AG10803 (cell line): ENCODE measurements around the gene FSTL4.

Source experiments
- DNase-seq: peaks from one replicate; pipeline ENCODE4 v3.0.0; 2010; ENCODE audit warnings: low read depth
- H3K4me3 ChIP-seq: 2 replicates; pipeline ENCODE4 v1.5.1; 2011; ENCODE audit warnings: mild to moderate bottlenecking, low read length, control low read depth
- CTCF ChIP-seq: conservative IDR thresholded peaks from 2 replicates; pipeline ENCODE4 v1.5.1; 2011; ENCODE audit warnings: mild to moderate bottlenecking, low read length, control low read depth, inconsistent platforms

FSTL4 gene

GRCh38 chr5:133440467-133441115, 171.8 kb downstream of the FSTL4 start:
- no peak for DNase-seq
- H3K4me3 ChIP-seq = no peak overlapping the region
- TF ChIP-seq CTCF = no peak

GRCh38 chr5:133439859-133440258, 172.5 kb downstream of the FSTL4 start:
- TF ChIP-seq CTCF = no peak
- no peak for DNase-seq
- H3K4me3 ChIP-seq = no peak overlapping the region

- no peak for DNase-seq
- TF ChIP-seq CTCF = no peak
- no peak overlapping the region for H3K4me3 ChIP-seq
These were observed 173.9 kb downstream of the FSTL4 start for GRCh38 chr5:133438487-133438886.

GRCh38 chr5:133434336-133434735, 178.0 kb downstream of the FSTL4 start:
- no peak overlapping the region for H3K4me3 ChIP-seq
- no peak for TF ChIP-seq CTCF
- DNase-seq = no peak

GRCh38 chr5:133433641-133434040, 178.7 kb downstream of the FSTL4 start:
- no peak for TF ChIP-seq CTCF
- H3K4me3 ChIP-seq = no peak overlapping the region
- DNase-seq = no peak

GRCh38 chr5:133432956-133433532, 179.3 kb downstream of the FSTL4 start:
- TF ChIP-seq CTCF = no peak
- DNase-seq = no peak
- no peak overlapping the region for H3K4me3 ChIP-seq

GRCh38 chr5:133431326-133431865, 180.9 kb downstream of the FSTL4 start:
- TF ChIP-seq CTCF = no peak
- DNase-seq = no peak
- no peak overlapping the region for H3K4me3 ChIP-seq
